ENCODE results near the gene CAMTA1.
A peak's percentile ranks its signal among the peaks of the same experiment; 100 is the strongest.
"Not testable (repeated sequence)": the region's sequence is repeated elsewhere in the genome, so short reads cannot be mapped to it uniquely, and the experiment has no call there.

CAMTA1 gene

GRCh38 chr1:7303554-7304317, 518.5 kb downstream of the CAMTA1 start:
- no peak for DNase-seq (ENCODE audit: low spot score)

- DNase-seq (ENCODE audit: low spot score), result no peak
These were observed 527.9 kb downstream of the CAMTA1 start for GRCh38 chr1:7313081-7313546.

- no peak for DNase-seq (ENCODE audit: low spot score)
These were observed 528.6 kb downstream of the CAMTA1 start for GRCh38 chr1:7313826-7314225.

GRCh38 chr1:7315316-7315715, 530.1 kb downstream of the CAMTA1 start:
- DNase-seq (ENCODE audit: low spot score), result no peak

GRCh38 chr1:7315946-7316345, 530.7 kb downstream of the CAMTA1 start:
- DNase-seq (ENCODE audit: low spot score), result no peak

GRCh38 chr1:7317888-7318287, 532.6 kb downstream of the CAMTA1 start:
- no peak for DNase-seq (ENCODE audit: low spot score)

GRCh38 chr1:7319196-7319595, 533.9 kb downstream of the CAMTA1 start:
- DNase-seq (ENCODE audit: low spot score), result no peak

- no peak for DNase-seq (ENCODE audit: low spot score)
These were observed 535.4 kb downstream of the CAMTA1 start for GRCh38 chr1:7320661-7321060.

GRCh38 chr1:7322283-7322785, 537.1 kb downstream of the CAMTA1 start:
- peak; percentile 10 for DNase-seq (ENCODE audit: low spot score)

- DNase-seq (ENCODE audit: low spot score), result no peak
These were observed 537.7 kb downstream of the CAMTA1 start for GRCh38 chr1:7322912-7323311.

GRCh38 chr1:7325254-7325653, 540.0 kb downstream of the CAMTA1 start:
- DNase-seq (ENCODE audit: low spot score), result no peak

GRCh38 chr1:7326366-7326765, 541.1 kb downstream of the CAMTA1 start:
- DNase-seq (ENCODE audit: low spot score), result no peak

- no peak for DNase-seq (ENCODE audit: low spot score)
These were observed 542.6 kb downstream of the CAMTA1 start for GRCh38 chr1:7327849-7328248.

GRCh38 chr1:7329868-7330615, 544.8 kb downstream of the CAMTA1 start:
- no peak for DNase-seq (ENCODE audit: low spot score)

- not testable (repeated sequence) for DNase-seq (ENCODE audit: low spot score)
These were observed 545.5 kb downstream of the CAMTA1 start for GRCh38 chr1:7330726-7331125.

GRCh38 chr1:7331926-7332535, 546.8 kb downstream of the CAMTA1 start:
- DNase-seq (ENCODE audit: low spot score), result no peak

- no peak for DNase-seq (ENCODE audit: low spot score)
These were observed 547.8 kb downstream of the CAMTA1 start for GRCh38 chr1:7333094-7333493.

- DNase-seq (ENCODE audit: low spot score), result no peak
These were observed 548.4 kb downstream of the CAMTA1 start for GRCh38 chr1:7333620-7334019.

- no peak for DNase-seq (ENCODE audit: low spot score)
These were observed 549.3 kb downstream of the CAMTA1 start for GRCh38 chr1:7334475-7335035.

- no peak for DNase-seq (ENCODE audit: low spot score)
These were observed 550.1 kb downstream of the CAMTA1 start for GRCh38 chr1:7335224-7335879.

GRCh38 chr1:7338439-7338838, 553.2 kb downstream of the CAMTA1 start:
- no peak for DNase-seq (ENCODE audit: low spot score)

GRCh38 chr1:7339014-7339413, 553.8 kb downstream of the CAMTA1 start:
- no peak for DNase-seq (ENCODE audit: low spot score)

Data from NAMALWA (cell line).